NCI-H2107 treated with DMSO at 0.1 percent for 48 hours (cell line): ENCODE measurements around the gene MYL6.

Experiments used
- DNase-seq: peaks from one replicate; lab custom pipeline; 2025; ENCODE audit not compliant: unreplicated experiment; lab: John Stamatoyannopoulos, UW

The MYL6 gene

GRCh38 chr12:56129206-56129941 is 28.8 kb upstream of the MYL6 start:
- DNase-seq: no peak

DNA sequence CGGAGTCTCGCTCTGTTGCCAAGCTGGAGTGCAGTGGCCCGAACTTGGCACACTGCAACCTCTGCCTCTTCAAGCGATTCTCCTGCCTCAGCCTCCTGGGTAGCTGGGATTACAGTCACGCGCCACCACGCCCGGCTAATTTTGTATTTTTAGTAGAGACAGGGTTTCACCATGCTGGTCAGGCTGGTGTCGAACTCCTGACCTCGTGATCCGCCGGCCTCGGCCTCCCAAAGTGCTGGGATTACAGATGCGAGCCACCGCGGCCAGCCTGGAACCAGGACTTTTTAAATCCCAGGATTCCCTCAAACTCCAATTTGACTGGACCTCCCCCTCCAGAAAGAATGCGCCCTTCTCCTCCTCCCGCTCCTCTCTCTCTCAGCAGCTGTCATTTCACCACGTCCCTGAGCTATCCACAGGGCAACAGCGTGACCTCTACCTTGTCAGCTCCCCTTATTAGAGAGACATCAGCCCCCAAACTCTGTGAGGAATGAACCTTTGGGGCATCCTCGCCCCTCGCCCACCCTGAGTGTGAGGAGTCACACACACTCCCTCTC is 28.1 kb upstream of the MYL6 start:
- DNase-seq: no peak

- DNase-seq: no peak
Measured at GRCh38 chr12:56130876-56131275, 27.3 kb upstream of the MYL6 start.

DNA sequence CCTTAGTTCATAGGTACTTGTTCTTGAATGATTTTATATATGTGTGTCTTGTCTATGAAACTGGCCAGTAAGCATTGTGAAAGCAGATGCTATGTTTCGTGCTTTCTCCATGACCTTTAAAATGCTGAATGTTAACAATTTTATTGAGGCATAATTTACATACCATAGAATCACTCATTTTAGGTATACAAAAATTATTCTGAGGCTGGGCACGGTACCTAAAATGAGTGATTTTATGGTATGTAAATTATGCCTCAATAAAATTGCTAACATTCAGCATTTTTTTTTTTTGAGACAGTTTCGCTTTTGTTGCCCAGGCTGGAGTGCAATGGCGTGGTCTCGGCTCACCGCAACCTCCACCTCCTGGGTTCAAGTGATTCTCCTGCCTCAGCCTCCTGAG is 23.3 kb upstream of the MYL6 start:
- no peak for DNase-seq

- DNase-seq: no peak
Measured at GRCh38 chr12:56137853-56138571, 20.1 kb upstream of the MYL6 start.

- DNase-seq: no peak
Measured at GRCh38 chr12:56141946-56142784, 16.0 kb upstream of the MYL6 start.

GRCh38 chr12:56143217-56143616 is 14.9 kb upstream of the MYL6 start:
- no peak for DNase-seq

DNA sequence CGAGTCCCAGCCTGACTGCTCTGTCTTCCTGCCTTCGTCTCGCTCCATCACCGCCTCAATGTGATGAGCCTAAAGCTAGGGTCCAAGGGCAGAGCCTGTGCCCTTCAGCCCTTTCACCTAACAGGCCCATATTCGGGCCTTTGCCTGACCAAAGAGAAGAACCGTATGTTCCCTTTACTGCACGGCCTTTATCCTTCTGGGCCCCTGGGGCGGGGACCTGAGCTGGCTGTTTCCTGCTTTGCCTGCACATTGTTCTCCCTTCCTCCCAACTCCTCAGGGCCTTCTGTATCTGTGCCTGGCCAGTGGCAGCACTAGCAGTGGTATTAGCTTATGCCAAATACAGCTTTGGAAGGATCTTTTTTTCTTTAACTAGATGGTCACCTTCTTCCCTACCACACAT is 14.3 kb upstream of the MYL6 start:
- no peak for DNase-seq

DNA sequence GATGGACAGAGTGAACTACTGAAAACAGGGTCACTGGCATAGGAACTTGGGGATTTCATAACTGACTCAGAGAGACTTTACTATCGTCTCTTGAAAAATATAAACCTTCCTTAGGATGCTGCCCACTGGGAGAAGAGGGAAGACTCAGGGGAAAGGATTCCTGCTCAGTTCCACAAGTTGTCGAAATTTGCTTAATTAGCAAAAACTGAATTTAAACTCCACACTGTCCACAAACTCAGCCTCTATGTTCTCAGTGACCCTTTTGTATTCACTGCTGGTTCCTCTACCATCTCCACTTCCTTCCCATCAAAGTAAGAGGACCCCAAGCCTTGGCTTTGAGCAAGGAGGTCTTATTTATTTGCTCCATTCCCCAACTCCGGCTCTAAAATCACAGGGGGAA is 12.9 kb upstream of the MYL6 start:
- no peak for DNase-seq

GRCh38 chr12:56146492-56147460 is 11.4 kb upstream of the MYL6 start:
- no peak for DNase-seq

DNA sequence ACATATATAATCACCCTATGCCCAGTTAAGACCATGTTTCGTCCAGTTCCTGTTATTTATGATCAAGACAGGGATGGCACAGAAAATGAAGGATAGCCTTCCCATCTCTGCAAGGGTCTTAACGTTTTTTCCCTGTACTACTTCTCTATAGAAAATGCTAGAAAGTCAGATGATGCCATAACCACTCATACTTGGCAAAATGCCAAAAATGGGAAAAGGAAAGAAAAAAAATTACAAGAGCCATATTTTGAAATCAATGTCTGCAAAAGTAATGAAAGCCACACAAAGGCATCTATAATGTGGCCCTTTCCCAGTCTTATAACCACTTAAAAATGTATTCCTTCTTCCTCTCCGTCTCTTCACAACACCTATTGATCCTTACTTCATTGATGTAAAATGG is 7.6 kb upstream of the MYL6 start:
- DNase-seq: no peak

DNA sequence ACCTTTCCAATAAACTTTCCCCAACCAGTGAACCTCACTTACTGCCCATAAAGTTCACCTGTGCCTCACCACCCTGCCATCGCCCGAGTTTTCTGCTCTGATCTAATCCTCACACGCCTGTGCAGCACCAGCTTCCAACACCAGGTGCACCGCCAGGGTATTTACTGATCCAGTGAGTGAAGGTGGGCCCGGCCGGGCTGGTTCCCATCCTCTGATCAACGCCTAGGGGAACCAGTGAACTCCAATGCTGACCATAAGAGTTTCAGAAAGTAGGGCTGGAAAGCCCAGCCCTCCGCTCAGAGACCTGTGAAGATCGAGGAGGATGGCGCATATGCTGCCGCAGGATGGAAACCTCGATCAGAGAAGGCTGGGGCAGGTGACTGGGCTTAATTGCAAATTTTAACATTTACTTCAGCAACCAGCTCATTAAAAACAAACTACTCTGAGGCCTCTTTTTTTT is 6.5 kb upstream of the MYL6 start:
- DNase-seq: peak; percentile 77

DNA sequence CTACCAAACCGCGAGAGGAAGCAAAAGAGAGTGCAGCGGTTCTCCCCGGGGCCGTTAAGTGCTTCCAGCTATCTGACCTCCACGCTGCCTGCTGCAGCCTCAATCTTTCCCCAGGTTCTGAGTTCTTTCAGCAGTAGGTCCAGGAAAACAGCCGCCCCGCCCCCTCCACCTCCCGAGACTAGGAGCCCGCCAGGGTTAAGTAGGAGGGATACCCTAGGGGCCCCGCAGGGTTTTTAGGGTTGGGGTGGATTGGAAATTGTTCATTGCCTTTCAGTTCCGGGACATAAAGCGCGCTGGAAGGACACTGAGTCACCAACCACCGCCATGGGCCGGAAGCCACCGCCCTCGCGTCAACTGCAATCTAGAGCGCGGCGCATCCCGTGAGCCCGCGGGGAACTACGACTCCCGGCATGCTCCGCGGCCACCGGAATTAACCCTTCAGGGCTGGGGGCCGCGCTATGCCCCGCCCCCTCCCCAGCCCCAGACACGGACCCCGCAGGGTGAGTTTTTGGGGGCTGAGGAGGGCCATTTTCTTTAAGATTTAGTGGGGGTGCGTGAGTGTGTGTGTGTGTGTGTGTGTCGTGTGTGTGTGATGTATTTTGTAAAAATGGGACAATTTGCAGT is 5.9 kb upstream of the MYL6 start, which contains the start of gene MYL6B:
MYL6B (plus strand) TSS at position 456 of the 624 bp plus-strand sequence. CDS start 1,332 bp downstream, outside the sequence.
- DNase-seq: peak; percentile 93

DNA sequence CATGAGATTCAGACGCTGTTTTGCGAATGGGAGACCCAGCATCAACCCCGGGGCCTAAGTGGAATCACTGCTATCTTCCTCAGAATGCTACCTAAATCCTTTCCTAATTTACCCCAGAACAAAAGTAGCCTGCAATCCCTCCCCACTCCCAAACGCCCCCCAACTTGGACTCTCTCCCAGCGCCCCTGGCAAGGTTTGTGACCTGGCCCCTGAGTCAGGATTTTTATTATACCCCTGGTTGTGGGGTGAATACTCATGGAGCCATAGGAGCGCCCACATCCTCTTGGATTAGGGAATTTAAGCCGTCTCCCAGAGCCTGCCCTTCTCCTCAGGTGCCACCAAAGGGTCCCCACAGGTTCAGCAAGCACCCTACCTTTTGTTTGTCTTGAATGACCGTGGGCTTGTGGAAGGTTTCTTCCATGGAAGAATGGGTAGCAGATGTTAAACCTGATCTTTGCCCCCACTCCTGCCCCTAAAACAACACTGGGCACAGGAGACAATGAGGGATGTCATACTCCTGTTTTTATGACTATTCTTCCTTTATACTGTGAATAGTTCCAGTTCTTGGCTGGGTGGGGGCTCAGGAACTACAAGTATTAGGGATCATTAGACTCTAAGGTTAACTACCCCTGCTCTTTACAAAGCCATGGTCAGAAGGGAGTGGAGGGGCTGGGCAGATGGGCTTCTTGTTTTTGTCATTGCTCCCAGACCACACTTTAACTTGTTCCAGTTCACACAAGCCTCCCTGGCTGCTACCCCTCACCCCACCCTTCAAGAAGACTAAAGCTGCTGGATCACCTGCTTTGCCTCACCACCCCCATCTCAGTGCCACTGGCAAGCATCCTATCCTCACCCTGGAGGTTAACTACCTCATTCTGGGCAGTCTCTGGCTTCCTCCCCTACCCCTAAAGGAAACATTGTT is 5.1 kb upstream of the MYL6 start:
- DNase-seq: no peak

GRCh38 chr12:56153678-56154065 is 4.5 kb upstream of the MYL6 start:
- DNase-seq: no peak

- DNase-seq: no peak
Measured at GRCh38 chr12:56154246-56154771, 3.9 kb upstream of the MYL6 start.

DNA sequence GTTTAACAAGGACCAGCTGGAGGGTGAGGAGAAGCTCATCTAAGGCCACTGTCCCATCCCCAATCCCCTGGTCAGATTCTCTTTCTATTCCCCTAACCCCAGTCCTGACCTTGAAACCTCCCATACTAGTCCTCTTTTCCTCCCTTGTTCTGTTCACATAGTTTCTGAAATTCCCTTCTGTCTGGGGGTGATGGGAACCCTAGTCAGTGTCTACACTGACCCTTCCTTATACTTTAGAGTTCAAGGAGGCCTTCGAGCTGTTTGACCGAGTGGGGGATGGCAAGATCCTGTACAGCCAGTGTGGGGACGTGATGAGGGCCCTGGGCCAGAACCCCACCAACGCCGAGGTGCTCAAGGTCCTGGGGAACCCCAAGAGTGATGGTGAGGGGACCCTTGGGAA is 3.3 kb upstream of the MYL6 start:
- DNase-seq: no peak

DNA sequence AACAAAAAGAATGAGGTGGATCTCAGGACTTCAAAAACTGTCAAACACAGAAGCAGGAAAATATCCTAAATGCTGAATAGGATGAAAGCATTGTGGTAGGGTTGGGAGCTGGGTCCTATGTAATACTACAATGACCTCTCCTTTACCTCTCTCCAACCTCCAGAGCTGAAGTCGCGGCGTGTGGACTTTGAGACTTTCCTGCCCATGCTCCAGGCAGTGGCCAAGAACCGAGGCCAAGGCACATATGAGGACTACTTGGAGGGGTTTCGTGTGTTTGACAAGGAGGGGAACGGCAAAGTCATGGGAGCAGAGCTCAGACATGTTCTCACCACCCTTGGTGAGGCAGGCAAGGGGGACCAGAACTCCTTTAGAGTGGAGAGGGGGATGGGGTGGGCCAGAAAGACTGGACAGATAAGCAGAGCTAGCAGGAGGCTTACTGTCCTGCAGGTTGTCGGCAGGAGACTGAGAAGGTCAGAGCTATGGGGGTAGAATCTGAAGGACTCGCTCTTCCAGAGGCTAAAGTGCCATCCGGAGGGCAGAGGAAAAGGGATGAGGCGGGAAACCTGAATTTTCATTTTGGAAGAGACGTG is 2.8 kb upstream of the MYL6 start:
- no peak for DNase-seq
